ENCODE results near the gene DNAJC1. TPM values are rescaled to one million over a fixed set of nuclear protein-coding genes. Genes with fewer than 3 reads are reported as not detected.

The DNAJC1 gene
- total RNA-seq, 1 donor from 2014 or later, result 103 TPM

DNA sequence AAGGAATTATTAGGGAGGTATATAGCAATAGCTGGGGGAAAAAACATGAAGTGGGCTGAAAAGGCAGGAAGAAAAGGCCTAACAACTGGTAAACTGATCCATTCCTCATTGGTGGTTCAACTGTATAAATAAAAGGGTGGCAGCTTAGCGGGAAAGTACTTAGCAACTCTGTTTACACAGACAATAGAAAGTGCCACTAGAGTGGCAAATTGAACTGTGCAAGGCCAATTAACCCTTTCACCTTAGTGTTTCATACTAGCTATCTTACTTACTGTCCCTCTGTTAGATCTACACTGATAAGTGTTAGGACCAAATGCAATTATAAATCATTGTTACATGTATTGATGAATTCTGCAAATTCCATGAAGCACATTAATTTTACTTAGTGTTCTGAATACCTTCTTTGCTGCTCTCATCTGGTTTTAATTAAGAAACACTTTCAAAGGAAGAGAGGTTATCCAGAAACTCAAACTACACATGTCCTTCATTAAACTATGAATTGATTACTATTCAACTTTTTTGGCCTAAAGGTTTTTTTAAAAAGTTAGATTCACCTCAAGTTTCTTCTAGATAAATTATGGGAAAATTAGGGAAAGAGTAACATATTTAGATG is 28.0 kb downstream of the DNAJC1 start:
- H3K27me3 ChIP-seq (ENCODE audit: control insufficient read depth, insufficient read depth, low read length), result no peaks in the 10 kb centered on the region
- H3K4me3 ChIP-seq (ENCODE audit: low read depth, low read length), result no peak overlapping the region
- TF ChIP-seq, protein P1, sequence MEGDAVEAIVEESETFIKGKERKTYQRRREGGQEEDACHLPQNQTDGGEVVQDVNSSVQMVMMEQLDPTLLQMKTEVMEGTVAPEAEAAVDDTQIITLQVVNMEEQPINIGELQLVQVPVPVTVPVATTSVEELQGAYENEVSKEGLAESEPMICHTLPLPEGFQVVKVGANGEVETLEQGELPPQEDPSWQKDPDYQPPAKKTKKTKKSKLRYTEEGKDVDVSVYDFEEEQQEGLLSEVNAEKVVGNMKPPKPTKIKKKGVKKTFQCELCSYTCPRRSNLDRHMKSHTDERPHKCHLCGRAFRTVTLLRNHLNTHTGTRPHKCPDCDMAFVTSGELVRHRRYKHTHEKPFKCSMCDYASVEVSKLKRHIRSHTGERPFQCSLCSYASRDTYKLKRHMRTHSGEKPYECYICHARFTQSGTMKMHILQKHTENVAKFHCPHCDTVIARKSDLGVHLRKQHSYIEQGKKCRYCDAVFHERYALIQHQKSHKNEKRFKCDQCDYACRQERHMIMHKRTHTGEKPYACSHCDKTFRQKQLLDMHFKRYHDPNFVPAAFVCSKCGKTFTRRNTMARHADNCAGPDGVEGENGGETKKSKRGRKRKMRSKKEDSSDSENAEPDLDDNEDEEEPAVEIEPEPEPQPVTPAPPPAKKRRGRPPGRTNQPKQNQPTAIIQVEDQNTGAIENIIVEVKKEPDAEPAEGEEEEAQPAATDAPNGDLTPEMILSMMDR (IDR thresholded peaks at IDR 0.05; ENCODE audit: insufficient read depth, low read length, poor library complexity, severe bottlenecking), result no peak
- H3K36me3 ChIP-seq (ENCODE audit: control insufficient read depth, insufficient read depth, low read length), result no peaks in the 10 kb centered on the region
- no peak for DNase-seq (ENCODE audit: low read depth)

DNA sequence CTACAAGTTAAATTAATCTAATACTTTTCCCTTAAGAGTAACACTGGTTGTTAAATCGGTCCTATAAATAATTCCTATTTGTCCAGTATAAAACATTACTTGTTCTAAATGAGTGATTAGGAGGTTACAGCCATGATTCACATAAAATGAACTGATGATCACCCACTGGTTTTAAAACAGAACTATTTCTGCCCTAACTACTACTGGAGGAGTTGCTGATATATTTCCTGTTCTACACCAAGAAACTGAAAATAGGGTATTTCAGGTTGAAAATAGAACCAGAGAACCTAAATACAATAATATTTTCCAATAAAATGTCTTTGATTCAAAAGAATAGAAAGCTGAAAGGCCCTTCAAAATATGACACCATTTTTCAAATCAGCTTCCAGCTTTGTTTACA is 30.9 kb downstream of the DNAJC1 start:
- TF ChIP-seq, protein P1 (IDR thresholded peaks at IDR 0.05; ENCODE audit: insufficient read depth, low read length, poor library complexity, severe bottlenecking), result no peak

DNA sequence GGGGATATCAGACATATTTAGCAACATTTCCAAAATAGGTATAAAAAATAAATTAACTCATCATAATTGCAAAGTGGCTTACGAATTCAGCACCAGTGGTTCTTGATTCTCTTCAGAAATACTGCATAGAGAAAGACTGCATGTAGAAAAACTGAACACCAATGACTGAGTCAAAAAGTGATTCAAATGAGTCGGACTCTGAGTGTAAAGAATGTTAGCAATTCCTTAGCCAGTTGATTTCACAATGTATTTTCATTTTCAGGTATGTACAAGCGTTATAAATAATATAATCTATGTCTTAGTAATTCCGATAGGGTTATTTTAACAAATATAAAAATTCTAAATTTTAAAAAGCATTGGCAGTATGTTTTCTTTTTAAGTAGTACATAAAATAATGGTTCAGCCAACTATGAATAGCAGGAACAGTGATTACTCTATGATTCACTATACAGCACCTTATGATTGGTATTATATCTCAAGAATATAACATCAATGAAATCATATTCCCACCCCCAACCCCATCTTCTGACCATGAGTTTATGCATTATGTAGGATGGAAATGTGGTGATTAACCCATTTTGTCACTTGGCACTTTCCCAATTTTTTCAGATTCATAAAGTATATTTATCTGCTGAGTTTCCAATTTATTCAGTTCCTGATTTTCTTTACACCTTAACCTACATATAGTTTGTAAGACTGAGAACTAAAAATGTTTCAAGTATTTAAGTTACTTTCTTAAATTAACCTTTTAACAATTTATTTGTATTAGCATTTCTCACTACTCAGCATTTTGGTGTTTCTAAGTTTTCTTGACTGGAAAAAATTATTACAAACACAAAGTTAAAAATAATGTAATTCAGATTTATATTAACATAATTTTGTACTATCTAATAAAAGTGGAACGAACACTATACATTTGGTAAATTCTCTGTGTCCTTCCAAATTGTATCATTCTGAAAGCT is 33.9 kb downstream of the DNAJC1 start:
- no peak overlapping the region for H3K4me3 ChIP-seq (ENCODE audit: low read depth, low read length)
- TF ChIP-seq, protein P1 (IDR thresholded peaks at IDR 0.05; ENCODE audit: insufficient read depth, low read length, poor library complexity, severe bottlenecking), result no peak
- no peaks in the 10 kb centered on the region for H3K36me3 ChIP-seq (ENCODE audit: control insufficient read depth, insufficient read depth, low read length)
- DNase-seq (ENCODE audit: low read depth), result no peak
- no peaks in the 10 kb centered on the region for H3K27me3 ChIP-seq (ENCODE audit: control insufficient read depth, insufficient read depth, low read length)

More for the DNA sequence above, 30.9 kb downstream of the DNAJC1 start:
- Histone ChIP-seq H3K27me3 (ENCODE audit: control insufficient read depth, insufficient read depth, low read length) (no peaks in the 10 kb centered on the region), H3K36me3 (ENCODE audit: control insufficient read depth, insufficient read depth, low read length) (no peaks in the 10 kb centered on the region), H3K4me3 (ENCODE audit: low read depth, low read length) (no peak overlapping the region)
- DNase-seq (ENCODE audit: low read depth), result no peak

DNA sequence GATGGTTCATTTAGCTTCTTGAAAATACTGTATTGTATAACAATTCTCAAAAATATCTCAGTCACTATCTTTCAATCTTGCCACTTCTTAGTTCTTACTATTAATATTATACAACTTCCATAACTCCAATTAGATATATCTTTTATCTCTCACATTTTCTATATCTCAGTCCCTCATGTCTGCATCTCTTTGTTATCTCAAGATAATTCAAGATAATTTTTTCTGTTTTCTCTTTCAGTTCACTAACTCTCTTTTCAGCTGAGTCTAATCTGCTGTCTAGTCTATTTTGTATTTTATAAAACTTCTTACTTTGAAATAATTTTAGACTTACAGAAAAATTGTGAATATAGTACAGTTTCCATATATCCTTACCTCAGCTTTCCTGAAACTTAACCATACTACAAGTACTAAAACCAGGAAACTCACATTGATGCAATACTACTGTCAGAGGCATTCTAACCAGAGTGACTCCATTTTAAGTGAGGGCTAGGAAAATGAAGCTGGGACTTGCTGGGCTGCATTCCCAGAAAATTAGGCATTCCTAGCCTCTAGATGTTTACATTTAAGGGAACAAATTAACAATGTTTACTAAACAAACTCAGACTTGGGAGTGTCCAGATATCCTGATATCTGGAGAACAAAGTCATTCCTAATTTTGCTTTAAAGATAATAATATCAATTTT is 38.4 kb downstream of the DNAJC1 start:
- no peak for DNase-seq (ENCODE audit: low read depth)
- TF ChIP-seq, protein P1 (IDR thresholded peaks at IDR 0.05; ENCODE audit: insufficient read depth, low read length, poor library complexity, severe bottlenecking), result no peak
- H3K27me3 ChIP-seq (ENCODE audit: control insufficient read depth, insufficient read depth, low read length), result no peaks in the 10 kb centered on the region
- no peak overlapping the region for H3K4me3 ChIP-seq (ENCODE audit: low read depth, low read length)
- no peaks in the 10 kb centered on the region for H3K36me3 ChIP-seq (ENCODE audit: control insufficient read depth, insufficient read depth, low read length)

DNA sequence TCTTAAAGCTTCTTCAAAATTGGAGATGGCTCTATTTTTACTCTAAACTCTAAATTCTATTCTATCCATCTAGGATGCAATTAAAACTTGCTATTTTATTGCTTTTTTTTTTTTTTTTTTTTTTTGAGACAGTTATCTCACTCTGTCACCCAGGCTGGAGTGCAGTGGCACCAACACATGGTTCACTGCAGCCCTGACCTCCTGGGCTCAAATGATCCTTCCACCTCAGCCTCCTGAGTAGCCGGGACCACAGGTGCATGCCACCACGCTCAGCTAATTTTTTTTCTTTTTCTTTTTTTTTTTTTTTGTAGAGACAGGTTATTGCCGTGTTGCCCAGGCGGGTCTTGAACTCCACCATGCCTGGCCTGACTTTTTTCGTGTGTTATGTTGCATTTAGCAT is 41.2 kb downstream of the DNAJC1 start:
- Histone ChIP-seq H3K36me3 (ENCODE audit: control insufficient read depth, insufficient read depth, low read length) (no peaks in the 10 kb centered on the region), H3K27me3 (ENCODE audit: control insufficient read depth, insufficient read depth, low read length) (no peaks in the 10 kb centered on the region), H3K4me3 (ENCODE audit: low read depth, low read length) (no peak overlapping the region)
- TF ChIP-seq, protein P1 (IDR thresholded peaks at IDR 0.05; ENCODE audit: insufficient read depth, low read length, poor library complexity, severe bottlenecking), result no peak
- no peak for DNase-seq (ENCODE audit: low read depth)
